Neural progenitor cell (in vitro differentiated cells): ENCODE results near the gene CNOT1. TPM values are rescaled to one million over a fixed set of nuclear protein-coding genes. Genes with fewer than 3 reads are reported as not detected.
A peak's percentile ranks its signal among the peaks of the same experiment; 100 is the strongest.

ENCODE experiments used
- DNase-seq: peaks from one replicate; pipeline ENCODE4 v3.0.0-alpha.2; 2016; ENCODE audit warnings: low spot score
- H2AFZ ChIP-seq: fragments of 200-600 bp; sonication (generic); replicated peaks from 2 replicates; pipeline ENCODE4 v1.6.1; 2016; ENCODE audit warnings: antibody characterized with exemption
- H3F3A ChIP-seq: fragments of 200-600 bp; sonication (generic); 2 replicates; pipeline ENCODE4 v1.6.1; 2016; ENCODE audit warnings: antibody characterized with exemption, low read depth
- H3K27ac ChIP-seq: fragments of 200-600 bp; sonication (generic); 2 replicates; pipeline ENCODE4 v1.5.1; 2016; ENCODE audit warnings: mild to moderate bottlenecking
- H3K27me3 ChIP-seq: fragments of 200-600 bp; sonication (generic); 2 replicates; pipeline ENCODE4 v1.6.1; 2016; ENCODE audit warnings: mild to moderate bottlenecking, moderate library complexity
- H3K36me3 ChIP-seq: fragments of 200-600 bp; sonication (generic); 2 replicates; pipeline ENCODE4 v1.5.1; 2016
- H3K4me1 ChIP-seq: fragments of 200-600 bp; sonication (generic); 2 replicates; pipeline ENCODE4 v1.6.1; 2016; ENCODE audit warnings: mixed run types
- H3K4me2 ChIP-seq: fragments of 200-600 bp; sonication (generic); 2 replicates; pipeline ENCODE4 v1.6.1; 2016
- H3K4me3 ChIP-seq: fragments of 200-600 bp; sonication (generic); 2 replicates; pipeline ENCODE4 v1.5.1; 2016
- H3K79me2 ChIP-seq: fragments of 200-600 bp; sonication (generic); 2 replicates; pipeline ENCODE4 v1.6.1; 2016; ENCODE audit warnings: low read depth
- H3K9ac ChIP-seq: fragments of 200-600 bp; sonication (generic); 2 replicates; pipeline ENCODE4 v1.6.1; 2016
- H3K9me3 ChIP-seq: fragments of 200-600 bp; sonication (generic); 2 replicates; pipeline ENCODE4 v1.5.1; 2016; ENCODE audit warnings: low read depth
- H4K20me1 ChIP-seq: fragments of 200-600 bp; sonication (generic); 2 replicates; pipeline ENCODE4 v1.6.1; 2016; ENCODE audit warnings: low read depth
- H3K27ac Mint-ChIP-seq: 3 replicates; pipeline ENCODE4 v1.8.0; 2021; ENCODE audit warnings: mixed read lengths
- H3K27me3 Mint-ChIP-seq: 2 replicates; pipeline ENCODE4 v1.8.0; 2022; ENCODE audit warnings: low read depth, mild to moderate bottlenecking, inconsistent platforms, moderate library complexity, mixed read lengths; ENCODE audit not compliant: insufficient read depth
- H3K36me3 Mint-ChIP-seq: 3 replicates; pipeline ENCODE4 v1.8.0; 2021; ENCODE audit warnings: mixed read lengths
- H3K4me1 Mint-ChIP-seq: 3 replicates; pipeline ENCODE4 v1.8.0; 2021; ENCODE audit warnings: mixed read lengths
- H3K4me3 Mint-ChIP-seq: 3 replicates; pipeline ENCODE4 v1.8.0; 2021; ENCODE audit warnings: mild to moderate bottlenecking, moderate library complexity, mixed read lengths
- H3K9me3 Mint-ChIP-seq: 3 replicates; pipeline ENCODE4 v1.8.0; 2020; ENCODE audit warnings: mixed read lengths
- CTCF ChIP-seq: fragments of 200-600 bp; sonication (generic); IDR thresholded peaks from 2 replicates; pipeline ENCODE4 v1.5.1; 2017; ENCODE audit warnings: antibody characterized with exemption, mild to moderate bottlenecking
- EZH2 ChIP-seq: fragments of 200-600 bp; sonication (generic); IDR thresholded peaks from 2 replicates; pipeline ENCODE4 v1.6.1; 2017; ENCODE audit warnings: antibody characterized with exemption, mild to moderate bottlenecking, moderate library complexity
- EZH2phosphoT487 ChIP-seq: fragments of 200-600 bp; sonication (generic); IDR thresholded peaks from 2 replicates; pipeline ENCODE4 v1.6.1; 2017; ENCODE audit warnings: antibody characterized with exemption
- total RNA-seq: library from RNA; depleted of rRNA; stranded (reverse); fragments of >200 nt; gene quantifications from 2 replicates; pipeline ENCODE4 v1.2.3, GENCODE V29; 2015; ENCODE audit warnings: low replicate concordance

CNOT1 gene
- total RNA-seq, 1 donor from 2014 or later: 241 TPM

- no peak for DNase-seq
- Histone ChIP-seq H3K4me2 (no peak overlapping the region), H3K36me3 (no peaks in the 10 kb centered on the region), H3K4me1 (no peaks in the 10 kb centered on the region), H3K27ac (no peak overlapping the region), H4K20me1 (no peaks in the 10 kb centered on the region), H3K27me3 (no peaks in the 10 kb centered on the region), H3K9me3 (no peaks in the 10 kb centered on the region), H3K9ac (no peak overlapping the region), H3K4me3 (no peak overlapping the region), H2AFZ (no peak overlapping the region), H3K79me2 (no peaks in the 10 kb centered on the region), H3F3A (no peaks in the 10 kb centered on the region)
- TF ChIP-seq EZH2 (no peak), CTCF (no peak), EZH2phosphoT487 (no peak)
- H3K27me3 Mint-ChIP-seq: peaks cover 2% of the 10 kb centered on the region
- no peaks in the 10 kb centered on the region for H3K4me1 Mint-ChIP-seq
- H3K27ac Mint-ChIP-seq: no peak overlapping the region
- H3K9me3 Mint-ChIP-seq: no peaks in the 10 kb centered on the region
- H3K36me3 Mint-ChIP-seq: peaks cover 7% of the 10 kb centered on the region
- no peak overlapping the region for H3K4me3 Mint-ChIP-seq
Measured at GRCh38 chr16:58670946-58671583, 41.4 kb upstream of the CNOT1 start.

GRCh38 chr16:58670177-58670576, 40.6 kb upstream of the CNOT1 start:
- Mint-ChIP-seq H3K4me3 (no peak overlapping the region), H3K27me3 (peaks cover 2% of the 10 kb centered on the region), H3K27ac (no peak overlapping the region), H3K36me3 (peaks cover 5% of the 10 kb centered on the region), H3K9me3 (no peaks in the 10 kb centered on the region), H3K4me1 (no peaks in the 10 kb centered on the region)
- no peaks in the 10 kb centered on the region for H3K27me3 ChIP-seq
- H3K4me1 ChIP-seq: no peaks in the 10 kb centered on the region
- no peaks in the 10 kb centered on the region for H3K9me3 ChIP-seq
- no peaks in the 10 kb centered on the region for H3K36me3 ChIP-seq
- no peak overlapping the region for H2AFZ ChIP-seq
- H3K9ac ChIP-seq: no peak overlapping the region
- no peaks in the 10 kb centered on the region for H3K79me2 ChIP-seq
- H3K4me3 ChIP-seq: no peak overlapping the region
- H4K20me1 ChIP-seq: no peaks in the 10 kb centered on the region
- TF ChIP-seq CTCF: no peak
- no peak for TF ChIP-seq EZH2phosphoT487
- no peak for TF ChIP-seq EZH2
- DNase-seq: no peak
- no peaks in the 10 kb centered on the region for H3F3A ChIP-seq
- H3K4me2 ChIP-seq: no peak overlapping the region
- H3K27ac ChIP-seq: no peak overlapping the region

- Histone ChIP-seq H3K9ac (no peak overlapping the region), H3K36me3 (no peaks in the 10 kb centered on the region), H3F3A (no peaks in the 10 kb centered on the region), H3K9me3 (no peaks in the 10 kb centered on the region), H3K79me2 (no peaks in the 10 kb centered on the region), H3K4me2 (no peak overlapping the region), H2AFZ (no peak overlapping the region), H3K27ac (no peak overlapping the region), H3K4me3 (no peak overlapping the region), H4K20me1 (no peaks in the 10 kb centered on the region), H3K27me3 (no peaks in the 10 kb centered on the region), H3K4me1 (no peaks in the 10 kb centered on the region)
- H3K9me3 Mint-ChIP-seq: no peaks in the 10 kb centered on the region
- no peak for TF ChIP-seq CTCF
- no peak for TF ChIP-seq EZH2
- no peak for TF ChIP-seq EZH2phosphoT487
- DNase-seq: peak; percentile 30
- peak overlapping the region; percentile 68 for H3K27ac Mint-ChIP-seq
- peaks cover 3% of the 10 kb centered on the region for H3K4me1 Mint-ChIP-seq
- no peak overlapping the region for H3K4me3 Mint-ChIP-seq
- peaks cover 2% of the 10 kb centered on the region for H3K36me3 Mint-ChIP-seq
- H3K27me3 Mint-ChIP-seq: peaks cover 7% of the 10 kb centered on the region
Measured at GRCh38 chr16:58665200-58665599, 35.6 kb upstream of the CNOT1 start.
